SK-N-MC (cell line): ENCODE results near the gene KIN.

Source experiments
- EZH2 ChIP-seq: fragments of 200-600 bp; sonication (generic); IDR thresholded peaks from one replicate; pipeline ENCODE4 v1.6.1; 2017; ENCODE audit warnings: antibody characterized with exemption
- POLR2AphosphoS5 ChIP-seq: IDR thresholded peaks from 2 replicates; pipeline ENCODE4 v1.6.1; 2012; ENCODE audit warnings: mild to moderate bottlenecking, low read depth, low read length, borderline replicate concordance

GRCh38 chr10:7776777-7777176 lies 11.0 kb downstream of the KIN start:
- TF ChIP-seq EZH2 (no peak), POLR2AphosphoS5 (no peak)
